ENCODE results near the gene SMARCC2. TPM values are rescaled to one million over a fixed set of nuclear protein-coding genes. Genes with fewer than 3 reads are reported as not detected.
A peak's percentile ranks its signal among the peaks of the same experiment; 100 is the strongest.

Gene SMARCC2
- total RNA-seq, 2 donors from 2014 or later = 127 to 129 TPM

- Mint-ChIP-seq H3K27ac (peak overlapping the region; percentile 92), H3K27me3 (ENCODE audit: insufficient read depth) (no peaks in the 10 kb centered on the region), H3K36me3 (ENCODE audit: low read depth) (peaks cover 37% of the 10 kb centered on the region), H3K4me1 (peaks cover 12% of the 10 kb centered on the region), H3K4me3 (peak overlapping the region; percentile 97), H3K9me3 (no peaks in the 10 kb centered on the region)
- Histone ChIP-seq H3K36me3 (ENCODE audit: control insufficient read depth, insufficient read depth, low read length) (peaks cover 45% of the 10 kb centered on the region), H3K9ac (ENCODE audit: extremely low read depth, low read length, poor library complexity, severe bottlenecking) (peak overlapping the region; percentile 74), H3K9me3 (ENCODE audit: control insufficient read depth, low read length) (no peaks in the 10 kb centered on the region), H3K27ac (ENCODE audit: low read depth, low read length) (peak overlapping the region; percentile 84), H3K4me3 (ENCODE audit: low read length) (peak overlapping the region; percentile 90), H3K27me3 (ENCODE audit: control insufficient read depth, insufficient read depth, low read length, poor library complexity, severe bottlenecking) (no peaks in the 10 kb centered on the region), H3K4me1 (ENCODE audit: control insufficient read depth, insufficient read depth, low read length) (peaks cover 5% of the 10 kb centered on the region)
- 0% methylated on average over 2 to 17 of the region's 17 CpGs for WGBS, 2 experiments (ENCODE audit: insufficient coverage in 1 of 2, insufficient read length in 1 of 2)
- peak; percentile 85 for DNase-seq
- no peak for TF ChIP-seq CTCF (conservative IDR thresholded peaks at IDR 0.05)
Measured at GRCh38 chr12:56188778-56189098, 545 bp downstream of the SMARCC2 start.

DNA sequence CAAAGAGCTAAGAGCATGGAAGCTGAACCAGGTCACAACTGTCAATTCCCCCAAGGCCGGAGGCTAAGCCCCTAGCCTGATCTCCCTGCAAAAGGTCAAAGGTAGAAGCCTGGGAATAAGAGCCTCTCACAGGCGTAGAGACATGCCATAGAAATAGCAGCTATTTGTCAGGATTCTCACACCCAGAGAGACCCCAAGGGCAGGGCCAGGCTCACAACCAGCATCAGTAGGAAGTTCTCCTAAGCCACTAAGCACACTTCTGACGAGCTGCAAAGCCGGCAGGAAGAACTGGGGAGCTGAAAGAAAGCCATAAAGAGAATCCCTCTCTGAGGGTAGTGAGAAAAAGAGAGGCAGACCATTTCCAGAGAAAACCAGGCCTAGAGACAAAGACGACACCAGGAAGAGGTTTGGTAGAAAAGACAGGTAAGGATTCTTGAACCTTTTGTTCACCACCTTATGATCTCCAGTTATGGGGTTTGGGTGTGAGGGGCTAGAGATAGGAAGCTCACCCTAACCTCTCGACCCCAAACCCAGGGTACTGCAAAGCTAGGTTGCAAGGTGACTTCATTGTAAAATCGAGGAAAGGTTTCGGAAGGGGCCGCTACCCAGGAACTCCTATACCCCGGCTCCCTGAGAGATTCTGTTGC, 1.0 kb downstream of the SMARCC2 start:
- 14 to 16% methylated on average over 8 to 10 of the region's 10 CpGs for WGBS, 2 experiments (ENCODE audit: insufficient coverage in 1 of 2, insufficient read length in 1 of 2)
- peak overlapping the region; percentile 74 for H3K9ac ChIP-seq (ENCODE audit: extremely low read depth, low read length, poor library complexity, severe bottlenecking)
- Mint-ChIP-seq H3K36me3 (ENCODE audit: low read depth) (peaks cover 38% of the 10 kb centered on the region), H3K4me1 (peaks cover 12% of the 10 kb centered on the region), H3K9me3 (no peaks in the 10 kb centered on the region), H3K4me3 (peak overlapping the region; percentile 97), H3K27ac (peak overlapping the region; percentile 92), H3K27me3 (ENCODE audit: insufficient read depth) (no peaks in the 10 kb centered on the region)
- peak overlapping the region; percentile 90 for H3K4me3 ChIP-seq (ENCODE audit: low read length)
- TF ChIP-seq CTCF (conservative IDR thresholded peaks at IDR 0.05) = no peak
- DNase-seq = peak; percentile 79
- no peaks in the 10 kb centered on the region for H3K27me3 ChIP-seq (ENCODE audit: control insufficient read depth, insufficient read depth, low read length, poor library complexity, severe bottlenecking)
- peaks cover 5% of the 10 kb centered on the region for H3K4me1 ChIP-seq (ENCODE audit: control insufficient read depth, insufficient read depth, low read length)
- H3K27ac ChIP-seq (ENCODE audit: low read depth, low read length) = peak overlapping the region; percentile 84
- H3K9me3 ChIP-seq (ENCODE audit: control insufficient read depth, low read length) = no peaks in the 10 kb centered on the region
- H3K36me3 ChIP-seq (ENCODE audit: control insufficient read depth, insufficient read depth, low read length) = peaks cover 45% of the 10 kb centered on the region

- Histone ChIP-seq H3K27me3 (ENCODE audit: control insufficient read depth, insufficient read depth, low read length, poor library complexity, severe bottlenecking) (no peaks in the 10 kb centered on the region), H3K4me3 (ENCODE audit: low read length) (no peak overlapping the region), H3K36me3 (ENCODE audit: control insufficient read depth, insufficient read depth, low read length) (peaks cover 53% of the 10 kb centered on the region), H3K9me3 (ENCODE audit: control insufficient read depth, low read length) (no peaks in the 10 kb centered on the region), H3K4me1 (ENCODE audit: control insufficient read depth, insufficient read depth, low read length) (peaks cover 5% of the 10 kb centered on the region), H3K27ac (ENCODE audit: low read depth, low read length) (no peak overlapping the region), H3K9ac (ENCODE audit: extremely low read depth, low read length, poor library complexity, severe bottlenecking) (no peak overlapping the region)
- 100% methylated on average over 2 of the region's 2 CpGs; no CpG with 5 or more reads in 1 of the 2 experiments for WGBS, 2 experiments (ENCODE audit: insufficient coverage in 1 of 2, insufficient read length in 1 of 2)
- no peak for TF ChIP-seq CTCF (conservative IDR thresholded peaks at IDR 0.05)
- Mint-ChIP-seq H3K27ac (no peak overlapping the region), H3K4me3 (no peak overlapping the region), H3K27me3 (ENCODE audit: insufficient read depth) (no peaks in the 10 kb centered on the region), H3K4me1 (peaks cover 12% of the 10 kb centered on the region), H3K9me3 (no peaks in the 10 kb centered on the region), H3K36me3 (ENCODE audit: low read depth) (peaks cover 44% of the 10 kb centered on the region)
- DNase-seq = no peak
Measured at GRCh38 chr12:56186957-56187356, 2.3 kb downstream of the SMARCC2 start.
